GM11168 (cell line): Measurements from ENCODE around the gene PGM1.

ENCODE experiments used
- in situ Hi-C: fragments of 300-500 bp; cut with MboI; formaldehyde crosslinking; loops from one replicate; pipeline ENCODE4 v1.12.0; 2022; ENCODE audit warnings: low sequenced_read_pairs; ENCODE audit not compliant: unreplicated experiment

Gene PGM1

GRCh38 chr1:63600248-63600647 lies 7.0 kb downstream of the PGM1 start:
- in situ Hi-C loops = no loop called here

DNA sequence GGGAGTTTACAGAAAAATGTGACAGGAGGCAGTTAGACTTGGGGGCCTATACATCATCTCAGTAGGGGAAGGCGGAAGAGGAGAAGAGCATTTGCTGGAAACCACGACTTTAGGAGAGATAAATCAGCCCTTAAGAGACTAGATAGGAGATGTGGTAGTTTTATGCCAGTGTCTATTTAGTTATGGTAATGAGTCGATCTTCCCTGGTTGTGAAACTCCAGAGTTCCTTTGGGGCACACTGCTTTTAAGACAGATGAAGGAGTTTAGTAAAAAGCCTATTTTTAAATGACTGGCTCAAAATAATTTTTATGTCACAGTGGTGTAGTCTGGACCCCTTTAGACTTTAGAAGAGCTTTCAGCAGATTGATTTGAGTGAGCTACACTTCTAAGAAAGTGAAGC lies 7.8 kb downstream of the PGM1 start:
- in situ Hi-C loops = no loop called here

DNA sequence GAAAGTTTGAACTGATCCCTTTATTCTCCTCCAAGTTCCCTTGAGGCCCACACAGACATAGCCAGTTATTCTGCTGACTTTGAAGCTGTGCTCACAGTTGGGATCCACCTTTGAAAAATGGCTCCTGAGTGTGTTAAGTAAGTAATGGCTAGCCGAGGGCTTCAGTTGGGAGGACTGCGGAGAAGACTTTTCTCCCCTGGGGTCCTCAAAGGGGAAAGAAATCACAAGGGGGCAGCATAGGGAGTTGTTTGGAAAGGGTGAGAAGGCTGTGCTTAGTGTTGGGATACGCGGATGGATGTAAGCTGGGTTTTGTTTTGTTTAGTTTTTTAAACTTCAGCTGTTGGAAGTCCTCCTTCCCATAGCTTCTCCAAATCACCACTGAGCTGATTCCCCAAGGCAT lies 8.3 kb downstream of the PGM1 start:
- in situ Hi-C loops = no loop called here

DNA sequence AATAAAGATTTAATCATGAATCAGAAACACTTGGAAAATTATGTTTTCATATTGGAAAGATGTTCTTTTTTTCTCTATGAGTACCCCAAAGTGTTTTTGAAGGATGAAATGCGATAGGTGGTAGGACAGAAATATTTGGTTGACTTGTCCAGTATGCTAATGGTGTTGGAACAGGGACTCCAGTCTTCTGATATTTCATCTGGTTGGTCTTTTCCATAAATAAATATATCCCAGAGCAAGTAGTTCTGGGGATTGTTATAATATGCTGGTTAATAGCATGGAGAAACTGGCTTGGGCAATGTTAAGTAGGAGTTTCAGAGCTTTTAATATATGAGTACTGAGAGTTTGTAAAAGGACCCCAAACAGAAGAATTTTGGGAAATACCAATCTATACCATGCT lies 8.7 kb downstream of the PGM1 start:
- in situ Hi-C loops = no loop called here

- in situ Hi-C loops = no loop called here
Measured at GRCh38 chr1:63602629-63603028, 9.4 kb downstream of the PGM1 start.

DNA sequence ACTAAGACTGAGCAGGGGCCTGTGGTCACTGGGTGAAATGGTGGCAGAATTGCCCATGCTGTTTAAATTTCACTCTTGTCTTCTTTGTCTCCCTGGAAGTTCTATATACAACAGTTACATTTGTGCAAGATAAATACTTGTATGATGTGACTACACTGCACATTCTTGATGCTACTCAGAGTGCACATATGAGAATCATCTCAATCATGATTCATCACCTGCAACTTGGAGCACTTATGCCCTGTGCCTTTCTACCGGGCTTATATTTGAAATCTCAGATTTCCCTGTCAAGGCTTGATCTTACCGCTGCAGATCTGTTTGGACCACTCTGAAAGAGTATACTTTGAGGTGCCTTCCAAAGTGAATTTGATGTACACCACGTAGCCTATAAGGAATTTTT lies 10.6 kb downstream of the PGM1 start:
- in situ Hi-C loops = no loop called here

- in situ Hi-C loops = no loop called here
Measured at GRCh38 chr1:63607322-63607721, 14.1 kb downstream of the PGM1 start.

GRCh38 chr1:63611231-63611630 lies 18.0 kb downstream of the PGM1 start:
- in situ Hi-C loops = no loop called here

- in situ Hi-C loops = no loop called here
Measured at GRCh38 chr1:63612564-63612963, 19.4 kb downstream of the PGM1 start.

- in situ Hi-C loops = no loop called here
Measured at GRCh38 chr1:63612971-63613370, 19.8 kb downstream of the PGM1 start.

DNA sequence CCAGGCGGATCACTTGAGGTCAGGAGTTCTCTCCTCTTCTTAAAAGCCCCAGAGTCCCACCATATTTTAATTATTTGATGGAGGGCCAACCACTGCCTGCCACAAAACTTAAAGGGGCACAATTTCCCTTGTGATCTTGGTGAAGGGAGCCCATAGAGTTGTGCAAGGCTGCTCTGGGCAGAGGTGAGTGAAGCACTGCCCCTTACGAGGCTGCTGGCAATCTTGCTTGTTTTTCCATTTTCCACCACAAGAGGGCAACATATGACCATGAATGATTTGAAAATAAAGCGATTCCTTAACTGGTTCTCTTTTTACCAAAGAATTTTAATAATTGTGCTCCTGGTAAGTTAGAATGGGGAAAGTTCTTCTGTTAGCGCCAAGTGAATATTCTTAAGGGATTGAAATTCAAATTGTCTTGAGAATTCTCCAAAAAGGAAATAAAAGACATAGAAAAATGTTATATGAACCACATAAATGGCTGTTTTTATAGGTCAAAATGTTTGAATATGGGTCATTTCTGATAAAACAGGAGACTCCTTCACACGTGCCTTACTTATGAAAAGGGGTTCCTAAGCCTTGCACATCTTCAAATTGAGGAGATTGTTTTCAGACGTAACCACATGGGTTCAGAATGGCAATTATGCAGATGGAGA lies 22.7 kb downstream of the PGM1 start:
- in situ Hi-C loops = no loop called here

- in situ Hi-C loops = no loop called here
Measured at GRCh38 chr1:63617450-63617849, 24.2 kb downstream of the PGM1 start.

- in situ Hi-C loops = no loop called here
Measured at GRCh38 chr1:63618011-63618410, 24.8 kb downstream of the PGM1 start.

DNA sequence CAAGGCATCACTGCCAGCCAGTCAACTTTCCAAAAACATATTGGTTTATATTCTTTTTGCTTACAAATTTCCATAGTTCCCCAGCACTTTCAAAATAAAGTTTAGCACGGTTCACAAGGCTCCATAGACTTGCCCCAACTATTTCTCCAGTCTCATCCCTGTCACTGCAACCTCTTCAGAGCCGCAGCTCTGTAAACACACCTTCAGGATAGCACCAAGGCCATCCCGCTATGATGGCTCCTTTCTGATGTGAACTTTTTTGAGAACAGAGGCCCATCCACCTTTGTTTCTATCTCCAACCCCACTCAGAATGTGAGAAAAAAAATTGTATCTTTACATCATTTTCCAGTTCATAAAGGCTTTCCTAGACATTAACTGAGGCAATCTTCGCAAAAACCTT lies 26.3 kb downstream of the PGM1 start:
- in situ Hi-C loops = no loop called here

- in situ Hi-C loops = no loop called here
Measured at GRCh38 chr1:63620671-63621070, 27.5 kb downstream of the PGM1 start.

DNA sequence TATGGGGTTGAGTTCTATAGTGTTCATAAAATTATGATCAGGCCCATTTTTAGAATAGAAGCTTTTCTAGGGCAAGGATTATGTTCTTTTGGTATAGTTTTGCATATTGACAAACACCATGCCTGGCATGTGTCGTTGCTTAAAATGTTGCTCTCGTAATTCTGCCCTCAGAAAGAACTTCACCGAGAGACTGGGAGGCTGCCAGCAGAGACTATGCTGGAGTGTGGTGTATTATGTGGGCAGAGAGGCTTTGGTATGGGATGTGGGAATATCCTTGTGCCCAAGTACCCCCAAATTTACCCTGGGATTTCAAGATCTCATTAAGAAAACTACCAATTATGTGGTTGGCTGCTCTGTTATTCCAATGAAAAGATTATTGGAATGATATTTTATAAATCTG lies 27.9 kb downstream of the PGM1 start:
- in situ Hi-C loops = no loop called here

DNA sequence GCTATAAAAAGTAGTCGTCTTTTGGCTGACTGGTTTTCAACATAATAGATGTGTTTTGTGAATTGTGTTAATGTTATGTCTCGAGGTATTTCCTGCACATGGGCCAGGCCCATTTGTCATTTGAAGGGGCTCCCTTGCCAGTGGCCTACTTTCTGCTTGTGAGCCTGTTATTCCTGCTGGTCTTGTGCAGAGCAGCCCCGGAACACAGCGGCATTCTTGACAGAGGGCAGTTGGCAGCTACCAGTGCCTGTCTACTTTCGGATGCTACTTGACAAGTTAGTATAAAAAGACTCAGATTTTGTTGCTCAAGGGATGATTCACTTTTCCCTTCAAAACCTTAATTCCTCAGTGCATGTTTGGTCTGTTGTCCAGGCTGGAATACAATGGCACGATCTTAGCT lies 28.5 kb downstream of the PGM1 start:
- in situ Hi-C loops = no loop called here

DNA sequence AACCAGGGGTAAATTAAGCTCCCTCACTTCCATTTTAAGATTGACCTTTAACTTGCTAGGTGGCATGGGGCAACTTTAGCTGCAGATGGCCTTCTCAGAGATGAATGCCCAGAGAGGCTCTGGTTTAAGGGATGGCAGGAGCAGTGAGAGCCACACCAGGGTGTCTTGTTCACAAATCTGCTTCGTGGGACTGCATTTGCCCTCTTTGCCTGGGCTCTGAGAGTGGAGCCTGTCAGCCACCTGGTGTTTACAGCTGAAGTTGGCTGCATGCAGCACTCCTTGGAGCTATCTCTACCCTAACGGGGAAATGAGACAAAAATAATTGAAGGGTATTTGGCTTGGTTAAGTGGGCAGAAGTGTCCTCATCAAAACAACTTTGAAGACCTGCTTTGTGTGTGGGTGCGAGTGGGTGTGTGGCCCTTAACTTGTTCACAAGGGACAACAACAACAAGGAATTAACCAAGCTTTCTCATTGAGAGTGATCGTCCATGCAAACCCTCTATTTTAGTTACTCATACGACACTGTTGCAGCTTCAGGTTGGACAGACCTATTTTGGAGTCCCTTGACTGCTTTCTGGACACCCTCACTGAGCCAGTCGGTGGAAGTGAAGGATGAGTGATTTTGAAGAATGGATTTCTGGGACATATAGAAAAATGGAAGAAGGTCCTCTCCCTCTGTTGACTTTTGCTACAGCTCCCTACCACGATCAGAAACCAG lies 29.8 kb downstream of the PGM1 start:
- in situ Hi-C loops = no loop called here

DNA sequence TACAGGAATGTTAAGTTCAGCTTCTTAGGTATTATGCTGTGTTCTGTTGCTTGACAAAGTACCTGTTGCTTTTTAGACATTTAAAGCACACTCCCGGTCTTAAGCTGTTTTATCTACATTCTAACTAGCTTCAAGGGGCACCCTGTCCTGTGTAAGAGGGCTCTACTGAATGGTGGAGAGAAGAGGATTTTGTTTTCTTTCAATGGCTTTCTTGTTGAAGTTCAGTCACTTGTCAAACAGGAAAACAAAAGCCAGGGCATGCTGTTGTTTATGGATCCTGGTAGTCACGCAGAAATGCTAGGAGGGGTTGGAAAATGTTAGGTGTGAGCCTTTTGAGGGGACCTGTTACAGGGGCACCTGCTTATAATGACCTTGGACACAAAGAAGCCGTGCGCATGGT lies 30.7 kb downstream of the PGM1 start:
- in situ Hi-C loops = no loop called here

GRCh38 chr1:63624911-63625310 lies 31.7 kb downstream of the PGM1 start:
- in situ Hi-C loops = no loop called here

DNA sequence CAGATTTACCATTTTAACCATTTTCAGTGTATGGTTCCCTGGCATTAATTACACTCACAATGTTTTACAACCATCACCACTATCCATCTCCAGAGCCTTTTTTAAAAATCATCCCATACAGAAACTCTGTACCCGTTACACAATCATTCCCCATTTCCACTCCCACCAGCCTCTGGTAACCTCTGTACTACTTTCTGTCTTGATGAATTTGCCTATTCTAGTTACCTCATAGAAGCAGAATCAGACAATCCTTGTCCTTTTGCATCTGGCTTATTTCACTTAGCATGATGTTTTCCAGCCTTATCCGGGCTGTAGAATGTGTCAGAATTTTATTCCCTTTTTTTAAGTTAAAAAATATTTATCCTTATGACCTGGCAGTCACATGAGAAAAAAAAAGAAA lies 33.0 kb downstream of the PGM1 start:
- in situ Hi-C loops = no loop called here

DNA sequence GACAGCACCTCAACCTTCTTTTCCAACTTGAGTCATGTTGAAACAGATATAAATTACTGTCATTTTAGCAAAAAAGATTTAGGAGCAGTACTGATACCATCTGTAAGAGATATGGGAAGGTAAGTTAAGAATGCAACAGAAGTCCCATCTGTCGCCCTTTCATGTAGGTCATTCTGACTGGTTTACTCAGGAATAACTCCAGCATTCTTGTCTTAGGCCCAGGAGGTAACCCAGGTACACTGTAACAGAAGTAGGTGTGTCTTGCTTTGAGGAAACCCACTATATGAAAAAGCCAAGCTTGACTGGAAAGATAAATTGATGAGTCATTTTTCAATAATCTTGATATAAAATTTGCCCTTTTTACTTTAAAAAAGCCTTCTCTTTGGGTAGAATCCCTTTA lies 35.4 kb downstream of the PGM1 start:
- in situ Hi-C loops = no loop called here
